ENCODE measurements around the gene LEKR1. TPM values are rescaled to one million over a fixed set of nuclear protein-coding genes. Genes with fewer than 3 reads are reported as not detected.

The LEKR1 gene
- total RNA-seq, 4 donors from 2014 or later: 0.22 to 1.3 (median 0.34) TPM; not detected in 1

DNA sequence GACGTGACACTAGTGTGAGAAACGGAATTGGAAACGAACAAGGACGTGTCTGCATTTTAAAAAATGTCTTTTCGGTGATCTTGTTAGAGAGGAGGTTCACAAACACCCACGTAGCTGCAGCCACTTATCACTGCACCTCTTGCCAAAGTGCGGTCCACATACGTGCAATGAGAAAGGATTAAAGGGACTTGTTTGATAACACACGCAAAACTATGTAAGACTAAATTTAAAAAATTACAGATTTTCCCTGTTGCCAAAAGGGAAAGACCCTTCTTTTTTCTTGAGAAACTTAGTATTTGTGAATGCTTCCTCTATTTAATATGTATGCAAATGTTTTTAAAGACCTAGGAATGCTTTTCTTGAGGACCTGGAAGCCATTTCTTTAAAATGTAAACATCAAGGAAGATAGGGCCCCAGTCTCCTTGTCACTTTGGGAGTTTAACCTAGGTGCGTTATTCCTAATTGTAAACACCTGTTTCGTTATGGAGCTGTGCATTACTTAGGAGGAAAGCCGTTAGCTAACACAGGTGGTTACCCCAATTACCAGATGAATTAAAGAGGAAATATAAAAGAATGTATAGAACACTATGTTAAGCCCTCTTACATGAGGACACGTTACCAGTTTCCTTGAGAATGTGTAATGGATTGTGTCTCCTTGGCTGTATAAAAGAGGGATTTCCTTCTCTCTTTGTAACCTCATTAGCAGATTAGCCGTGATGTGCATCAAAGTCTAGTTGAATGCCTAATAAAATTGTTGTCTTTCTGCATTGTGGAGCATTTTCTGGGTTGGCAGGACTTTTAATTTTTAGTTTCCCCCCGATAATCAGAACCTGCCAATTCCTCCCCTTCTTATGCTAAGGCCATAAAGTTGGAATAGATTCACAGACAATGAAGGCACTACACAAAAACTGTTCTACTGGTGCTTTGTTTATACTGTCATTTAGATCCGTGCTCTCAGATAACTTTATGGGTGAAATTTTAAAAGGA is 1.0 kb downstream of the LEKR1 start:
- TF ChIP-seq CTCF (IDR thresholded peaks at IDR 0.05; ENCODE audit: low read depth): no peak

GRCh38 chr3:156831006-156831405 is 4.9 kb downstream of the LEKR1 start:
- no peak for TF ChIP-seq CTCF (IDR thresholded peaks at IDR 0.05; ENCODE audit: low read depth)

- TF ChIP-seq CTCF (IDR thresholded peaks at IDR 0.05; ENCODE audit: low read depth): no peak
These were observed 8.3 kb downstream of the LEKR1 start for GRCh38 chr3:156834435-156834834.

DNA sequence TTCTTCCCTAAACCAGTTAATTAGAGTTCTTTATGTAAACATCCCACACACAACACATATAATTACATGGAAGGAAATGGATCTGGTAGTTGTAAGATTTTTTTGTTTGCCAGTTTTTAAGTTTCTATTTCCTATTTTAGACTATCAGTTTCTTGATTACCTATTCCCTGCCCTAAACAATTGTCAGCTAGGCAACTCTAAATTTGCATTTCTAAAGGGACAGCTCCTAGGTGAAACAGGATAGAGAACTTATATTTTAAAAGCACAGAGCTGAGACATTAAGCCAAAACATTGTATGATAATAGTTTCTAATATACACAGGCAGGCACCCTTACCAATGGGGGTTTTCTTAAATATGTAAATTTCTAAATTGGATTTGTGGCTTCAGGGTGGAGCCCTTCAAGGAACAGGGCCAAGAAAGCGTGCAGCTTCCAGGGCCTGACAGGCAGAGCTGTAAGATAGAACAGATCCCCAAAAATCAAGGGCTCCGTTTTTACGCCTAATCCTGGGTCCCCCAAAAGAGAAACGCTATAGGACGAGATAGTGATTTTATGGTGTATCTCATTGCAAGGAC is 8.9 kb downstream of the LEKR1 start:
- TF ChIP-seq CTCF (IDR thresholded peaks at IDR 0.05; ENCODE audit: low read depth): no peak

DNA sequence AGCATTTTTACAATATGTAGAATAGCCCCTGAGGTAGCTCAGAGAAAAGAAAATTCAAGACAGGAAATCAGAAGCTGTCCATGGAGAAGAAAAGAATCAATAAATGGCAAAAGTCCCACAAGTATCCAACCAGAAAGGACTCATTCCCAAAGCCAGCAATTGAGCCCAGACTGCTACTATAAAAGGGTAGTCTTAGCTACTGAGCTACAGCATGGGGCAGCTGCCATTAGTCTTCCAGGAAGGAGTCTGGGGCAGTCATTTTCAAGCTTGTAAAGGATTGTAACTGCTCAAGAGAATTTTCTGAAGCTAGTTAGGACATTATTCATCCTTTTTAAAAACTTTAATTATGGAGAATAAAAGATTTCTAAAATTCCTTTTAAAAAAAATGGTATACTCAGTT is 10.5 kb downstream of the LEKR1 start:
- no peak for TF ChIP-seq CTCF (IDR thresholded peaks at IDR 0.05; ENCODE audit: low read depth)

DNA sequence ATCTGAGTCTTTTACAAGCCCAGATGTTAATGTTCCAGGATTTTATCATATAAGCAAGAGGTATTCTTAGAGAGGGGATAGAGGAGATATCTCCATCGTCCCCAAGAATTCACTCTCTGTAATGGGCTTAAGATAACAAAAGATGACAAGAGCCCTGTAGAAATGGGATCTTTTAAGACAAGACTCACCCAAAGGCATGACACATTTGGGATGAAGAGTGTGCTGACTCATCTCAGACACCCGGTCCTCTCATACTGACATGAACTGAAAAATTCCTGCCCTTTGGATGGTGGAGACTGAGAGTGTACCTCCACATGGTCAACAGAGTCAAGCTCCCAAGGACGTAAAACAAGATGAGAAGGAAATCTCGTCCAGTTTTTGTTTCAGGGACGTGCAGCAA is 11.0 kb downstream of the LEKR1 start:
- TF ChIP-seq CTCF (IDR thresholded peaks at IDR 0.05; ENCODE audit: low read depth): no peak

DNA sequence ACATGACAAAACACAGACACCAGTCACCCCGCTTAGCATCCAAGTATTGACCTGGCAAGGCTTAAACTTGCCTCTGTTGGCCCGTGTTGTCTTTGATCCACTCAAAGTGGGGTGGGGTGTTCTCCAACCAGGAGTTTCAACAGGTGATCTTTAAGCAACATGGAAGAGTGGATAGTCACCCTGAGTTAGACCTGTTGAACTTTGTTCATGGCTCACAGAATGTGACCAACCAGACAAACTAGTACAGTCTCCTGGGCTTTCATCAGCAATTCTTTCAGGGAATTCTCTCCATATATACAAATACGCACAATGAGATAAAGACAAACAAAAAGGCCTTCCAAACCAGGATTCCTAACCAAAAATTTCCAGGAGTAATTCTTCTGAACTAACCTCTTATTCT is 11.9 kb downstream of the LEKR1 start:
- no peak for TF ChIP-seq CTCF (IDR thresholded peaks at IDR 0.05; ENCODE audit: low read depth)
